GM19438 (cell line): ENCODE results near the gene SLC7A1.

Experiments used
- ATAC-seq: cut with Tn5 transposase; IDR thresholded peaks from one replicate; pipeline ENCODE4 v1.9.1; 2021; ENCODE audit warnings: low read depth; ENCODE audit not compliant: unreplicated experiment

The SLC7A1 gene

GRCh38 chr13:29513981-29514719, 81.3 kb downstream of the SLC7A1 start:
- no peak for ATAC-seq

- no peak for ATAC-seq
These were observed 82.2 kb downstream of the SLC7A1 start for GRCh38 chr13:29513002-29513980.

GRCh38 chr13:29511980-29512379, 83.5 kb downstream of the SLC7A1 start:
- no peak for ATAC-seq

- no peak for ATAC-seq
These were observed 84.2 kb downstream of the SLC7A1 start for GRCh38 chr13:29511106-29511796.

GRCh38 chr13:29510651-29511084, 84.8 kb downstream of the SLC7A1 start:
- no peak for ATAC-seq

GRCh38 chr13:29509999-29510589, 85.4 kb downstream of the SLC7A1 start:
- no peak for ATAC-seq

- no peak for ATAC-seq
These were observed 86.6 kb downstream of the SLC7A1 start for GRCh38 chr13:29508876-29509252.

GRCh38 chr13:29508130-29508875, 87.2 kb downstream of the SLC7A1 start:
- peak; percentile 67 for ATAC-seq

- ATAC-seq, result no peak
These were observed 88.1 kb downstream of the SLC7A1 start for GRCh38 chr13:29507356-29507755.

GRCh38 chr13:29505950-29506349, 89.5 kb downstream of the SLC7A1 start:
- ATAC-seq, result no peak

GRCh38 chr13:29505511-29505910, 90.0 kb downstream of the SLC7A1 start:
- ATAC-seq, result no peak

GRCh38 chr13:29504691-29505090, 90.8 kb downstream of the SLC7A1 start:
- no peak for ATAC-seq

- ATAC-seq, result no peak
These were observed 92.2 kb downstream of the SLC7A1 start for GRCh38 chr13:29503041-29503837.

GRCh38 chr13:29502391-29503008, 93.0 kb downstream of the SLC7A1 start:
- no peak for ATAC-seq

- no peak for ATAC-seq
These were observed 93.8 kb downstream of the SLC7A1 start for GRCh38 chr13:29501674-29502073.

GRCh38 chr13:29500386-29500785, 95.1 kb downstream of the SLC7A1 start:
- no peak for ATAC-seq

GRCh38 chr13:29499506-29500165, 95.9 kb downstream of the SLC7A1 start:
- no peak for ATAC-seq

GRCh38 chr13:29498426-29499040, 97.0 kb downstream of the SLC7A1 start:
- no peak for ATAC-seq
